ENCODE results near the gene RABL6.

The RABL6 gene

GRCh38 chr9:136846376-136847087 is 38.8 kb downstream of the RABL6 start:
- no peak overlapping the region for H3K4me3 ChIP-seq
- peak overlapping the region; percentile 100; the same call in 1 of the 2 replicates for H3K4me2 ChIP-seq
- H3K9me3 ChIP-seq: peaks cover 18% of the 10 kb centered on the region; the same call in 1 of the 2 replicates
- no peak overlapping the region for H3K27ac ChIP-seq
- no peak overlapping the region for H3K9ac ChIP-seq
- peaks cover 46% of the 10 kb centered on the region for H4K20me1 ChIP-seq
- TF ChIP-seq Cebpa-rat (IDR thresholded peaks at IDR 0.05): no peak
- peaks cover 15% of the 10 kb centered on the region for H3K36me3 ChIP-seq
- H3K4me1 ChIP-seq: peaks cover 54% of the 10 kb centered on the region
- H3K27me3 ChIP-seq: peaks cover 41% of the 10 kb centered on the region

GRCh38 chr9:136847088-136847825 is 39.5 kb downstream of the RABL6 start:
- Histone ChIP-seq H3K27ac (peak overlapping the region; percentile 81; the same call in 1 of the 2 replicates), H3K27me3 (peaks cover 41% of the 10 kb centered on the region), H4K20me1 (peaks cover 40% of the 10 kb centered on the region), H3K4me1 (peaks cover 47% of the 10 kb centered on the region), H3K4me2 (peak overlapping the region; percentile 100), H3K9me3 (peaks cover 18% of the 10 kb centered on the region; the same call in 1 of the 2 replicates), H3K9ac (peak overlapping the region; percentile 84), H3K36me3 (peaks cover 22% of the 10 kb centered on the region), H3K4me3 (peak overlapping the region; percentile 87)
- TF ChIP-seq Cebpa-rat (IDR thresholded peaks at IDR 0.05): no peak

- H3K4me1 ChIP-seq: peaks cover 43% of the 10 kb centered on the region
- peaks cover 40% of the 10 kb centered on the region for H4K20me1 ChIP-seq
- H3K4me3 ChIP-seq: peak overlapping the region; percentile 87
- H3K27ac ChIP-seq: peak overlapping the region; percentile 81
- H3K27me3 ChIP-seq: peaks cover 41% of the 10 kb centered on the region
- no peak for TF ChIP-seq Cebpa-rat (IDR thresholded peaks at IDR 0.05)
- peaks cover 18% of the 10 kb centered on the region; the same call in 1 of the 2 replicates for H3K9me3 ChIP-seq
- peak overlapping the region; percentile 100 for H3K4me2 ChIP-seq
- peak overlapping the region; percentile 84 for H3K9ac ChIP-seq
- H3K36me3 ChIP-seq: peaks cover 22% of the 10 kb centered on the region
These were observed 40.2 kb downstream of the RABL6 start for GRCh38 chr9:136847826-136848392.

GRCh38 chr9:136848393-136849037 is 40.8 kb downstream of the RABL6 start:
- peak overlapping the region; percentile 87 for H3K4me3 ChIP-seq
- peaks cover 41% of the 10 kb centered on the region for H3K27me3 ChIP-seq
- peak overlapping the region; percentile 81 for H3K27ac ChIP-seq
- H4K20me1 ChIP-seq: peaks cover 34% of the 10 kb centered on the region
- peaks cover 42% of the 10 kb centered on the region for H3K4me1 ChIP-seq
- H3K4me2 ChIP-seq: peak overlapping the region; percentile 100
- no peak for TF ChIP-seq Cebpa-rat (IDR thresholded peaks at IDR 0.05)
- H3K9me3 ChIP-seq: peaks cover 18% of the 10 kb centered on the region; the same call in 1 of the 2 replicates
- H3K9ac ChIP-seq: peak overlapping the region; percentile 84
- H3K36me3 ChIP-seq: peaks cover 22% of the 10 kb centered on the region

- peaks cover 35% of the 10 kb centered on the region for H4K20me1 ChIP-seq
- peak within 1 kb of the TSS; percentile 81 for H3K27ac ChIP-seq
- H3K36me3 ChIP-seq: peaks cover 22% of the 10 kb centered on the region
- H3K9ac ChIP-seq: peak within 1 kb of the TSS; percentile 84
- peak within 1 kb of the TSS; percentile 87 for H3K4me3 ChIP-seq
- H3K9me3 ChIP-seq: peaks cover 18% of the 10 kb centered on the region; the same call in 1 of the 2 replicates
- peak; percentile 32; the same call in 1 of the 2 replicates for TF ChIP-seq Cebpa-rat (IDR thresholded peaks at IDR 0.05)
- H3K4me1 ChIP-seq: peaks cover 42% of the 10 kb centered on the region
- H3K27me3 ChIP-seq: peaks cover 36% of the 10 kb centered on the region
- peak within 1 kb of the TSS; percentile 100 for H3K4me2 ChIP-seq
These were observed 41.6 kb downstream of the RABL6 start, which contains the start of gene PHPT1 for GRCh38 chr9:136849038-136849959. PHPT1 (plus strand) TSS chr9:136849409; CDS start chr9:136849431, 22 bp downstream.

- peaks cover 22% of the 10 kb centered on the region for H3K36me3 ChIP-seq
- peak overlapping the region; percentile 100 for H3K4me2 ChIP-seq
- TF ChIP-seq Cebpa-rat (IDR thresholded peaks at IDR 0.05): no peak
- H3K4me1 ChIP-seq: peaks cover 50% of the 10 kb centered on the region
- H3K9ac ChIP-seq: peak overlapping the region; percentile 84
- H4K20me1 ChIP-seq: peaks cover 36% of the 10 kb centered on the region
- H3K27me3 ChIP-seq: peaks cover 27% of the 10 kb centered on the region
- peaks cover 12% of the 10 kb centered on the region; the same call in 1 of the 2 replicates for H3K9me3 ChIP-seq
- peak overlapping the region; percentile 87 for H3K4me3 ChIP-seq
- 0 out of 2 replicates have a peak overlapping the region, but pooled peaks have one; percentile 30 for H3K27ac ChIP-seq
These were observed 42.5 kb downstream of the RABL6 start for GRCh38 chr9:136849960-136850865.

- no peak for TF ChIP-seq Cebpa-rat (IDR thresholded peaks at IDR 0.05)
These were observed 43.4 kb downstream of the RABL6 start for GRCh38 chr9:136850866-136851775.

More at GRCh38 chr9:136850866-136851775, 43.4 kb downstream of the RABL6 start:
- no peak overlapping the region for H3K27ac ChIP-seq
- H3K9me3 ChIP-seq: peaks cover 3% of the 10 kb centered on the region; the same call in 1 of the 2 replicates
- peaks cover 43% of the 10 kb centered on the region for H4K20me1 ChIP-seq
- H3K4me1 ChIP-seq: peaks cover 59% of the 10 kb centered on the region
- no peak overlapping the region for H3K4me3 ChIP-seq
- H3K4me2 ChIP-seq: peak overlapping the region; percentile 100; the same call in 1 of the 2 replicates
- H3K36me3 ChIP-seq: peaks cover 22% of the 10 kb centered on the region
- H3K27me3 ChIP-seq: peaks cover 18% of the 10 kb centered on the region
- no peak overlapping the region; the same call in 1 of the 2 replicates for H3K9ac ChIP-seq
